ENCODE measurements around the gene CIPC.

DNA sequence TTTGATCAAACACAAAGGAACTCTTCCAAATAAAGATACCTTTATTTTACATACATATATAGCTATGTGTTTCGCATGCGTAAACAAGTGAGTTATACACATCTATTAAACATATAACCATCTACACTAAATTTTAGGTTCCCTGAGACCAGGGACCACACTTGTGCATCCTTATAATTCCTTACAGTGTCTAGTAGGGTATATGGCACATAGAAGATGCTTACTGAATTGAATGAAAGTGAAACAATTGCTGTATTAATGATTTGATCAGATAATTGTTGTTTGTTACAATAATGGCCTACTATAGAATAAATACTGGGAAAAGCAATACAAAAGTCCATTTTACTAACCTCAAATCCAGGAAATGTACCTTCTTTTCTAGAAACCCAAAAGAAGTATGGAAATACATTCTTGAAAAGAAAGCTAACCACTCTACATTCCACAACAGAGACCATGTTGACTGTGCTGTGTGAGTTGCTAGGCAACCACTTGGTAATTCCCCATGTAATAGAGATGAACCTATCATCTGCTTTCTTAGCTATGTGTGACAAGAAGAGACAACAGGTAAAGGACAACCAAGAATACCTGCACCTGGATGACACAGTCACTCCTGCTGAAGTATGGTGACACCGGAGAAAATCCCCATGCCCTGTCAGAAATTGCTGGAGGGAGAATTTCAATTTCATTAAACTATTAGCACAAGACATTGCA lies 11.9 kb upstream of the CIPC start:
- TF ChIP-seq, protein P1, sequence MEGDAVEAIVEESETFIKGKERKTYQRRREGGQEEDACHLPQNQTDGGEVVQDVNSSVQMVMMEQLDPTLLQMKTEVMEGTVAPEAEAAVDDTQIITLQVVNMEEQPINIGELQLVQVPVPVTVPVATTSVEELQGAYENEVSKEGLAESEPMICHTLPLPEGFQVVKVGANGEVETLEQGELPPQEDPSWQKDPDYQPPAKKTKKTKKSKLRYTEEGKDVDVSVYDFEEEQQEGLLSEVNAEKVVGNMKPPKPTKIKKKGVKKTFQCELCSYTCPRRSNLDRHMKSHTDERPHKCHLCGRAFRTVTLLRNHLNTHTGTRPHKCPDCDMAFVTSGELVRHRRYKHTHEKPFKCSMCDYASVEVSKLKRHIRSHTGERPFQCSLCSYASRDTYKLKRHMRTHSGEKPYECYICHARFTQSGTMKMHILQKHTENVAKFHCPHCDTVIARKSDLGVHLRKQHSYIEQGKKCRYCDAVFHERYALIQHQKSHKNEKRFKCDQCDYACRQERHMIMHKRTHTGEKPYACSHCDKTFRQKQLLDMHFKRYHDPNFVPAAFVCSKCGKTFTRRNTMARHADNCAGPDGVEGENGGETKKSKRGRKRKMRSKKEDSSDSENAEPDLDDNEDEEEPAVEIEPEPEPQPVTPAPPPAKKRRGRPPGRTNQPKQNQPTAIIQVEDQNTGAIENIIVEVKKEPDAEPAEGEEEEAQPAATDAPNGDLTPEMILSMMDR (conservative IDR thresholded peaks at IDR 0.05; ENCODE audit: low read depth, low read length) = no peak
- TF ChIP-seq EZH2 (IDR thresholded peaks at IDR 0.05; ENCODE audit: low read length, unreplicated experiment) (no peak), EZH2phosphoT487 (IDR thresholded peaks at IDR 0.05; ENCODE audit: borderline replicate concordance, low read length) (no peak)
